D721Med (cell line): Measurements from ENCODE around the gene CACNA2D1.

Source experiments
- DNase-seq: peaks from one replicate; pipeline ENCODE4 v3.0.0; 2011; ENCODE audit warnings: low spot score; ENCODE audit not compliant: insufficient read length
- FAIRE-seq: peaks from 2 replicates; lab custom pipeline; 2011; peaks lifted over from hg19 to GRCh38; lab: Jason Lieb, UNC
- CTCF ChIP-seq: IDR thresholded peaks from 2 replicates; pipeline ENCODE4 v1.5.1; 2012; ENCODE audit warnings: mild to moderate bottlenecking, control low read depth; ENCODE audit not compliant: insufficient read depth; ENCODE audit errors: missing control alignments

Gene CACNA2D1

GRCh38 chr7:82264783-82265305 lies 178.7 kb downstream of the CACNA2D1 start:
- no peak for DNase-seq
- no peak for TF ChIP-seq CTCF
- peak; percentile 85 for FAIRE-seq

GRCh38 chr7:82263920-82264782 lies 179.4 kb downstream of the CACNA2D1 start:
- TF ChIP-seq CTCF = no peak
- FAIRE-seq (no peak), DNase-seq (no peak)

GRCh38 chr7:82258181-82258580 lies 185.4 kb downstream of the CACNA2D1 start:
- no peak for DNase-seq
- TF ChIP-seq CTCF = no peak
- no peak for FAIRE-seq

GRCh38 chr7:82257118-82257695 lies 186.4 kb downstream of the CACNA2D1 start:
- FAIRE-seq (no peak), DNase-seq (no peak)
- no peak for TF ChIP-seq CTCF

- TF ChIP-seq CTCF = no peak
- FAIRE-seq (no peak), DNase-seq (no peak)
These were observed 187.9 kb downstream of the CACNA2D1 start for GRCh38 chr7:82255706-82256105.

- FAIRE-seq (peak; percentile 55), DNase-seq (no peak)
- no peak for TF ChIP-seq CTCF
These were observed 193.0 kb downstream of the CACNA2D1 start for GRCh38 chr7:82250598-82250997.
